Activated T-cell treated with anti-CD3 and anti-CD28 coated beads, Interleukin-2, amount 50 U/mL, for 72 hours (primary cell): Measurements from ENCODE around the gene IDH3A. TPM values are rescaled to one million over a fixed set of nuclear protein-coding genes. Genes with fewer than 3 reads are reported as not detected.

Experiments used
- ATAC-seq, 2 donors: fragments of 150-1000 bp; cut with Tn5 transposase; replicated peaks in 1 of 2; 2 replicates each; pipeline ENCODE4 v1.10.0; 2021; ENCODE audit warnings: moderate library complexity in 2 of 2, mild to moderate bottlenecking in 1 of 2
- DNase-seq, 2 donors: peaks; one replicate each; pipeline ENCODE4 v3.0.0; 2021 to 2022; ENCODE audit warnings: mixed read lengths in 1 of 2
- H3K27ac Mint-ChIP-seq: one replicate; pipeline ENCODE4 v1.8.0; 2022; ENCODE audit warnings: mild to moderate bottlenecking, moderate library complexity, mixed read lengths
- H3K27me3 Mint-ChIP-seq: one replicate; pipeline ENCODE4 v1.8.0; 2022; ENCODE audit warnings: low read depth, mixed read lengths
- H3K36me3 Mint-ChIP-seq, 2 donors: one replicate each; pipeline ENCODE4 v1.8.0; 2022; ENCODE audit warnings: mixed read lengths in 2 of 2, mild to moderate bottlenecking in 1 of 2; ENCODE audit not compliant: insufficient read depth in 2 of 2
- H3K4me1 Mint-ChIP-seq: one replicate; pipeline ENCODE4 v1.8.0; 2022; ENCODE audit warnings: low read depth, mixed read lengths
- H3K4me3 Mint-ChIP-seq, 2 donors: one replicate each; pipeline ENCODE4 v1.8.0; 2022; ENCODE audit warnings: mild to moderate bottlenecking in 2 of 2, mixed read lengths in 2 of 2, moderate library complexity in 2 of 2
- H3K9me3 Mint-ChIP-seq, 2 donors: one replicate each; pipeline ENCODE4 v1.8.0; 2022; ENCODE audit warnings: mixed read lengths in 2 of 2
- total RNA-seq, 2 donors: library from RNA; stranded (reverse); gene quantifications; one replicate each; pipeline ENCODE4 v1.2.3, GENCODE V29; 2022

Gene IDH3A
- total RNA-seq, 2 donors from 2014 or later, result 83.6 to 92.7 TPM

- Mint-ChIP-seq H3K36me3 (no peaks in the 10 kb centered on the region), H3K27me3 (no peaks in the 10 kb centered on the region), H3K4me1 (peaks cover 31% of the 10 kb centered on the region), H3K9me3 (no peaks in the 10 kb centered on the region), H3K27ac (no peak overlapping the region), H3K4me3 (no peak overlapping the region)
- DNase-seq (no peak), ATAC-seq (no peak)
Observed at GRCh38 chr15:78109156-78109555, 40.0 kb upstream of the IDH3A start.

GRCh38 chr15:78110096-78110495 lies 39.1 kb upstream of the IDH3A start:
- ATAC-seq, result no peak
- Mint-ChIP-seq H3K36me3 (no peaks in the 10 kb centered on the region), H3K27me3 (no peaks in the 10 kb centered on the region), H3K27ac (no peak overlapping the region), H3K4me3 (no peak overlapping the region), H3K4me1 (peaks cover 22% of the 10 kb centered on the region), H3K9me3 (no peaks in the 10 kb centered on the region)
- no peak for DNase-seq

GRCh38 chr15:78110916-78111475 lies 38.2 kb upstream of the IDH3A start:
- no peak for ATAC-seq
- Mint-ChIP-seq H3K4me3 (no peak overlapping the region), H3K27ac (no peak overlapping the region), H3K27me3 (no peaks in the 10 kb centered on the region), H3K4me1 (peaks cover 13% of the 10 kb centered on the region), H3K36me3 (no peaks in the 10 kb centered on the region), H3K9me3 (no peaks in the 10 kb centered on the region)
- no peak for DNase-seq

- H3K36me3 Mint-ChIP-seq, result no peaks in the 10 kb centered on the region
- no peak overlapping the region for H3K4me3 Mint-ChIP-seq
- H3K27me3 Mint-ChIP-seq, result no peaks in the 10 kb centered on the region
- DNase-seq (no peak), ATAC-seq (no peak)
- no peaks in the 10 kb centered on the region for H3K9me3 Mint-ChIP-seq
- H3K4me1 Mint-ChIP-seq, result peaks cover 10% of the 10 kb centered on the region
- H3K27ac Mint-ChIP-seq, result no peak overlapping the region
Observed at GRCh38 chr15:78111788-78112187, 37.4 kb upstream of the IDH3A start.

GRCh38 chr15:78112551-78112950 lies 36.6 kb upstream of the IDH3A start:
- no peak for DNase-seq
- Mint-ChIP-seq H3K4me1 (peaks cover 8% of the 10 kb centered on the region), H3K9me3 (no peaks in the 10 kb centered on the region), H3K27me3 (no peaks in the 10 kb centered on the region), H3K27ac (no peak overlapping the region), H3K4me3 (no peak overlapping the region), H3K36me3 (no peaks in the 10 kb centered on the region)
- no peak for ATAC-seq

- ATAC-seq (no peak), DNase-seq (no peak)
- Mint-ChIP-seq H3K36me3 (no peaks in the 10 kb centered on the region), H3K27me3 (no peaks in the 10 kb centered on the region), H3K4me3 (no peak overlapping the region), H3K4me1 (no peaks in the 10 kb centered on the region), H3K9me3 (no peaks in the 10 kb centered on the region), H3K27ac (no peak overlapping the region)
Observed at GRCh38 chr15:78120523-78120922, 28.6 kb upstream of the IDH3A start.

- H3K27me3 Mint-ChIP-seq, result peaks cover 5% of the 10 kb centered on the region
- H3K4me1 Mint-ChIP-seq, result peaks cover 18% of the 10 kb centered on the region
- no peak for DNase-seq
- no peak overlapping the region for H3K27ac Mint-ChIP-seq
- ATAC-seq, result no peak
- no peaks in the 10 kb centered on the region for H3K36me3 Mint-ChIP-seq
- H3K9me3 Mint-ChIP-seq, result no peaks in the 10 kb centered on the region
- H3K4me3 Mint-ChIP-seq, result no peak overlapping the region
Observed at GRCh38 chr15:78125267-78125666, 23.9 kb upstream of the IDH3A start.

- H3K36me3 Mint-ChIP-seq, result no peaks in the 10 kb centered on the region
- peaks cover 10% of the 10 kb centered on the region for H3K27me3 Mint-ChIP-seq
- H3K9me3 Mint-ChIP-seq, result no peaks in the 10 kb centered on the region
- no peak for ATAC-seq
- no peak for DNase-seq
- H3K4me3 Mint-ChIP-seq, result no peak overlapping the region
- H3K27ac Mint-ChIP-seq, result no peak overlapping the region
- peaks cover 24% of the 10 kb centered on the region for H3K4me1 Mint-ChIP-seq
Observed at GRCh38 chr15:78127882-78128281, 21.3 kb upstream of the IDH3A start.

GRCh38 chr15:78129077-78129750 lies 19.9 kb upstream of the IDH3A start:
- no peaks in the 10 kb centered on the region for H3K9me3 Mint-ChIP-seq
- peaks cover 24% of the 10 kb centered on the region for H3K4me1 Mint-ChIP-seq
- ATAC-seq (no peak), DNase-seq (no peak)
- H3K4me3 Mint-ChIP-seq, result no peak overlapping the region
- H3K27ac Mint-ChIP-seq, result no peak overlapping the region
- H3K27me3 Mint-ChIP-seq, result peaks cover 10% of the 10 kb centered on the region
- no peaks in the 10 kb centered on the region for H3K36me3 Mint-ChIP-seq

GRCh38 chr15:78129751-78130287 lies 19.3 kb upstream of the IDH3A start:
- Mint-ChIP-seq H3K9me3 (no peaks in the 10 kb centered on the region), H3K4me3 (peak overlapping the region; percentile 56 to 83), H3K27ac (no peak overlapping the region), H3K4me1 (peaks cover 24% of the 10 kb centered on the region), H3K27me3 (peaks cover 10% of the 10 kb centered on the region), H3K36me3 (no peaks in the 10 kb centered on the region)
- ATAC-seq, result no peak
- no peak for DNase-seq

GRCh38 chr15:78130466-78131294 lies 18.5 kb upstream of the IDH3A start:
- Mint-ChIP-seq H3K4me1 (peaks cover 24% of the 10 kb centered on the region), H3K36me3 (no peaks in the 10 kb centered on the region), H3K27ac (no peak overlapping the region), H3K27me3 (peaks cover 10% of the 10 kb centered on the region), H3K9me3 (no peaks in the 10 kb centered on the region), H3K4me3 (peak overlapping the region; percentile 80 to 83)
- peak; percentile 56 for ATAC-seq
- no peak for DNase-seq

GRCh38 chr15:78131295-78132061 lies 17.7 kb upstream of the IDH3A start, which contains the start of gene CIB2:
CIB2 (minus strand) TSS chr15:78131445; CDS start chr15:78131215, 230 bp downstream.
- DNase-seq, result peak; percentile 87 to 89
- Mint-ChIP-seq H3K9me3 (no peaks in the 10 kb centered on the region), H3K36me3 (no peaks in the 10 kb centered on the region), H3K4me3 (peak within 1 kb of the TSS; percentile 86 to 92), H3K27me3 (peaks cover 10% of the 10 kb centered on the region), H3K4me1 (peaks cover 24% of the 10 kb centered on the region), H3K27ac (peak within 1 kb of the TSS; percentile 89)
- peak; percentile 90 to 91 for ATAC-seq
